IMR-90 (cell line): Measurements from ENCODE around the gene ACP4. TPM values are rescaled to one million over a fixed set of nuclear protein-coding genes. Genes with fewer than 3 reads are reported as not detected.
"Not testable (repeated sequence)": the region's sequence is repeated elsewhere in the genome, so short reads cannot be mapped to it uniquely, and the experiment has no call there.

Experiments
- ATAC-seq: fragments of 200-7000 bp; cut with Tn5 transposase; 2 replicates; pipeline ENCODE4 v1.9.1; 2020; ENCODE audit warnings: low read depth, mild to moderate bottlenecking, moderate library complexity
- BruUV-seq: library from RNA; stranded (reverse); fragments of 400-500 nt; replicated peaks from 2 replicates; lab custom pipeline; 2021; lab: Mats Ljungman, UMichigan
- CTCF ChIA-PET: fragments of 300-600 bp; formaldehyde crosslinking; extraction: SDS; loops from one replicate; lab custom pipeline; 2021; ENCODE audit warnings: antibody characterized with exemption; lab: Yijun Ruan, JAX
- POLR2A ChIA-PET: fragments of 300-600 bp; sonication (Branson Sonifier 250); formaldehyde crosslinking; loops from one replicate; lab custom pipeline; 2022; ENCODE audit warnings: antibody characterized with exemption; ENCODE audit not compliant: unreplicated experiment; lab: Charles Lee
- DNase-seq: peaks from one replicate; pipeline ENCODE4 v3.0.0; 2013
- H2AFZ ChIP-seq: replicated peaks from 2 replicates; pipeline ENCODE3; 2013; ENCODE audit warnings: low read length, mild to moderate bottlenecking; ENCODE audit not compliant: poor library complexity
- H2AK5ac ChIP-seq: 2 replicates; pipeline ENCODE4 v1.6.1; 2013; ENCODE audit warnings: low read depth, low read length, inconsistent platforms
- H2AK9ac ChIP-seq: replicated peaks from 2 replicates; pipeline ENCODE3; 2013; ENCODE audit warnings: mild to moderate bottlenecking, low read depth, low read length, moderate library complexity; ENCODE audit not compliant: poor library complexity
- H2BK120ac ChIP-seq: 2 replicates; pipeline ENCODE4 v1.6.1; 2013; ENCODE audit warnings: low read depth, low read length, inconsistent platforms
- H2BK15ac ChIP-seq: 3 replicates; pipeline ENCODE4 v1.6.1; 2013; ENCODE audit warnings: low read depth, low read length, inconsistent platforms
- H2BK20ac ChIP-seq: 2 replicates; pipeline ENCODE4 v1.6.1; 2013; ENCODE audit warnings: low read depth, mild to moderate bottlenecking, inconsistent platforms, low read length, moderate library complexity
- H2BK5ac ChIP-seq: 2 replicates; pipeline ENCODE4 v1.6.1; 2013; ENCODE audit warnings: mild to moderate bottlenecking, low read depth, low read length, inconsistent platforms; ENCODE audit not compliant: poor library complexity, severe bottlenecking
- H3K14ac ChIP-seq: replicated peaks from 2 replicates; pipeline ENCODE4 v1.6.1; 2013; ENCODE audit warnings: low read depth, low read length, inconsistent platforms
- H3K18ac ChIP-seq: 2 replicates; pipeline ENCODE4 v1.6.1; 2013; ENCODE audit warnings: low read depth, low read length, control low read depth
- H3K23ac ChIP-seq: 2 replicates; pipeline ENCODE4 v1.6.1; 2013; ENCODE audit warnings: low read depth, low read length, inconsistent platforms
- H3K27ac ChIP-seq: 2 replicates; pipeline ENCODE4 v1.5.1; 2013; ENCODE audit warnings: mild to moderate bottlenecking, control low read depth, low read length; ENCODE audit not compliant: insufficient read depth
- H3K27me3 ChIP-seq: 2 replicates; pipeline ENCODE4 v1.6.1; 2013; ENCODE audit warnings: low read length; ENCODE audit not compliant: control insufficient read depth, insufficient read depth
- H3K36me3 ChIP-seq: 2 replicates; pipeline ENCODE4 v1.6.1; 2013; ENCODE audit warnings: low read length, mixed read lengths; ENCODE audit not compliant: control insufficient read depth, insufficient read depth
- H3K4ac ChIP-seq: 2 replicates; pipeline ENCODE4 v1.6.1; 2013; ENCODE audit warnings: low read depth, low read length, inconsistent platforms
- H3K4me1 ChIP-seq: 2 replicates; pipeline ENCODE4 v1.6.1; 2013; ENCODE audit warnings: low read length, mixed read lengths; ENCODE audit not compliant: control insufficient read depth, insufficient read depth
- H3K4me2 ChIP-seq: 2 replicates; pipeline ENCODE4 v1.6.1; 2013; ENCODE audit warnings: low read depth, mild to moderate bottlenecking, control low read depth, low read length, moderate library complexity
- H3K4me3 ChIP-seq: 2 replicates; pipeline ENCODE4 v1.5.1; 2013; ENCODE audit warnings: low read depth, mild to moderate bottlenecking, control low read depth, low read length, moderate library complexity; ENCODE audit not compliant: insufficient read depth
- H3K56ac ChIP-seq: 2 replicates; pipeline ENCODE4 v1.6.1; 2013; ENCODE audit warnings: low read length, inconsistent platforms; ENCODE audit not compliant: insufficient read depth; ENCODE audit errors: extremely low read depth
- H3K79me1 ChIP-seq, 2 experiments: 2 replicates each; pipeline ENCODE4 v1.6.1; 2013; ENCODE audit warnings: low read length in 2 of 2, inconsistent platforms in 1 of 2, low read depth in 1 of 2
- H3K9ac ChIP-seq: 2 replicates; pipeline ENCODE4 v1.6.1; 2013; ENCODE audit warnings: low read depth, low read length, control low read depth
- H3K9me1 ChIP-seq: 2 replicates; pipeline ENCODE4 v1.6.1; 2013; ENCODE audit warnings: low read length, inconsistent platforms; ENCODE audit not compliant: insufficient read depth
- H3K9me3 ChIP-seq: 2 replicates; pipeline ENCODE4 v1.6.1; 2013; ENCODE audit warnings: low read length; ENCODE audit not compliant: control insufficient read depth, insufficient read depth
- H4K20me1 ChIP-seq: 2 replicates; pipeline ENCODE4 v1.6.1; 2013; ENCODE audit warnings: low read length, inconsistent platforms; ENCODE audit not compliant: insufficient read depth
- H4K5ac ChIP-seq: 2 replicates; pipeline ENCODE4 v1.6.1; 2013; ENCODE audit warnings: mild to moderate bottlenecking, low read depth, low read length, control low read depth
- H4K8ac ChIP-seq, 2 experiments: 2 replicates each; pipeline ENCODE4 v1.6.1; 2013; ENCODE audit warnings: low read depth in 2 of 2, low read length in 2 of 2, control low read depth in 1 of 2, inconsistent platforms in 1 of 2
- H4K91ac ChIP-seq: 2 replicates; pipeline ENCODE4 v1.6.1; 2013; ENCODE audit warnings: low read depth, low read length, inconsistent platforms; ENCODE audit not compliant: insufficient read depth
- WGBS, 2 experiments: methylation state at CpG; one replicate each; pipeline versions ENCODE4 v1.1.5 to v1.1.7; 2013; ENCODE audit warnings: missing lambda C conversion rate in 2 of 2; ENCODE audit not compliant: insufficient read length in 1 of 2; ENCODE audit errors: extremely low coverage in 2 of 2; 5-methylcytosine and 5-hydroxymethylcytosine counted together
- dilution Hi-C: fragments of 300-500 bp; cut with HindIII; formaldehyde crosslinking; loops from one replicate; pipeline ENCODE4 v1.14.3; 2018; ENCODE audit warnings: low sequenced_read_pairs; ENCODE audit not compliant: unreplicated experiment
- in situ Hi-C: fragments of 300-500 bp; cut with MboI; formaldehyde crosslinking; loops from 3 replicates; pipeline ENCODE4 v1.14.3; 2019; ENCODE audit warnings: low sequenced_read_pairs, inconsistent platforms, mixed read lengths
- intact Hi-C: fragments of 100-400 bp; cut with micrococcal nuclease; formaldehyde crosslinking; loops from 2 replicates; pipeline ENCODE4 v1.10.0; 2022
- polyA plus RNA-seq, 3 experiments: library from polyadenylated mRNA; depleted of rRNA; stranded (reverse); fragments of >200 nt; gene quantifications; 2 replicates each; pipeline ENCODE4 v1.2.3, GENCODE V29; 2012; ENCODE audit warnings: low replicate concordance in 1 of 3
- total RNA-seq: library from RNA; depleted of rRNA; stranded (reverse); fragments of >200 nt; gene quantifications from 2 replicates; pipeline ENCODE4 v1.2.3, GENCODE V29; 2012

Gene ACP4
- total and polyA plus RNA-seq, 2 of the 4 experiments (the other 2 are of a cell fraction), result not detected

DNA sequence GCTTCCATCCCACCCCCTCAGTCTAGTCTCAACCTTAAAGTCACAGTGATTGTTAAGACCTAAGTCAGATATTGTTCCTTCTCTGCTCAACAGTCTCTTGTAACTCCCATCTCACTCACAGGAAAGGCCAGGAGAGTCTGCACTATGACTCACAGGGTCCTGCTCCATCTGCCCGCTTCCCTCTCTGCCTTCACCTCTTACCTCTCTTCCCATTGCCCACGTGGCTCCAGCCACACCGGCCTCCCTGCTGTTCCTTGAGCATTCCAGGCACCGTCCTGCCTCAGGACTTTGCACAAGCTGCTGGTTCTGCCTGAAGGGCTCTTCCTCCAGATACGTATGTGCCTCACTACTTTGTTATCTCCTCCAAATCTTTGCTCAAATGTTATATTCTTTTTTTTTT is 23.0 kb upstream of the ACP4 start:
- WGBS, 2 experiments, result 40% methylated on average over 3 of the region's 5 CpGs; no CpG with 5 or more reads in 1 of the 2 experiments

More for the DNA sequence above, 23.0 kb upstream of the ACP4 start:
- H4K91ac ChIP-seq, H3K4me1 ChIP-seq, H3K36me3 ChIP-seq, H4K20me1 ChIP-seq, H2BK120ac ChIP-seq, dilution Hi-C loops, H3K9ac ChIP-seq, H3K79me1 ChIP-seq, H3K27me3 ChIP-seq, DNase-seq, H3K56ac ChIP-seq, H2BK5ac ChIP-seq, H2BK15ac ChIP-seq, H3K9me1 ChIP-seq, H3K27ac ChIP-seq, intact Hi-C loops, H3K23ac ChIP-seq, CTCF ChIA-PET, H4K5ac ChIP-seq, H2BK20ac ChIP-seq, H2AK5ac ChIP-seq, in situ Hi-C loops, H2AK9ac ChIP-seq, H3K14ac ChIP-seq, H3K18ac ChIP-seq, ATAC-seq, H2AFZ ChIP-seq, BruUV-seq, H3K4me2 ChIP-seq, H4K8ac ChIP-seq, H3K4ac ChIP-seq, H3K4me3 ChIP-seq, H3K9me3 ChIP-seq, POLR2A ChIA-PET: not testable (repeated sequence)
